Stimulated activated CD4-positive, alpha-beta T cell treated with anti-CD3 and anti-CD28 coated beads, Interleukin-15, amount 100 ng/mL, for 24 hours (primary cell): ENCODE data around the gene GNAI2.
"Not testable (repeated sequence)": the region's sequence is repeated elsewhere in the genome, so short reads cannot be mapped to it uniquely, and the experiment has no call there.

Source experiments
- DNase-seq: peaks from one replicate; pipeline ENCODE4 v3.0.0-alpha.2; 2020

The GNAI2 gene

DNA sequence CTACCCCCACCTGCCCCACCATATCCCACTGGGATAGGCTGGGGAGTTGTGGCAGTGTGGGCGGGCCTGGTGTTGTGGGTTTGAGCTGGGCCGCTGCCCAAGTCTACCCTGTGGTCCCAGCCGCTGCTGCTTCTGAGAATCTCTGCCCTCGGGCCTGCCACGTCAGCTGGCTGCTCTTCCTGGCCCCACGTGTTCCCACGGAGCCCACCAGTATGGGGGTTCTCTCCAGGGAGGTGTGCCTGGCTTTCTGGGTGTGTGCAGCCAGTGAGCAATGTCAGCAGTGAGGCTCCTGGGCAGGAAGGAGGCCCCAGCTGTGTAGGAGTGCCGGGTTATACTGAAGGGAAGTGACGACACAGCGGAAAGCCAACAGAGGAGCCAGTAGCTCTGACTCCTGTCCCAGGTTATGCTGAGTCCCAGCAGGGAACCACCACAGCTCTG, 10.5 kb downstream of the GNAI2 start:
- peak; percentile 92 for DNase-seq

DNA sequence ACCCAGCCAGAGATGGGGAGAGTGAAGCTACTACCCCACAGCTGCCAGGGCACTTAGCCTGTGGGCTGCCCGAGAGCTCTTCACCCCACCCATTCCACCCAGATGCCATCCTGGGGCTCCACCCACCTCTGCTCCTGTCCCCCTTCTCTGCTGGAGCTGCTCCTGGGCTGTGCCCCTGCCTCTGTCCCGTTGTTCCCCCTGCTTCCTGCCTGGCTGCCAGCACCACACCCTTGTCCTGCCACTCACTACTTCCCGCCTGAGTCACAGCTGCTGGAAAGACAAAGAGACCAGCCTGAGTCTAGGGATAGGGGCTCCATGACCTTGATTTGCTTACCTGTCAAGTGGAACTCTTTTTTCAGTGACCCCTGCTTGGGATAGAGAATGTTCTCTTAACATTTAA, 12.4 kb downstream of the GNAI2 start:
- no peak for DNase-seq

DNA sequence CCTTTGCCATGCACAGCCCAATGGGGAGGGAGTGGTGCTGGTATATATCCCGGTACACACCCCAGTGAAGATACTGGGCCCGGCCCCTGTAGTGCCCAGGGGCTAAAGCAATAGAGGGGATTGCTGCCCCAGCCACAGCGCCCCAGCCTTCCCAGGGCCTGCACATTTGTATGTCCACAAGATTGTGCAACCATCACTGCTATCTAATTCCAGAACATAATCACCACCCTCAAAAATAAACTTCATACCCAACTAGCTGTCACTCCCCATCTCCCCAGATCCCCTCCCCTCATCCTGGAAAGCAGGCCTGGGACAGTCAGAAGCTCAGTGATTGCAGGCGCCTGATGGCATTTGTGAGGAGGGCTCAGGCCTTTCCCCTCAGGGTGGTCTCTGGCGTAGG, 13.5 kb downstream of the GNAI2 start:
- no peak for DNase-seq

DNA sequence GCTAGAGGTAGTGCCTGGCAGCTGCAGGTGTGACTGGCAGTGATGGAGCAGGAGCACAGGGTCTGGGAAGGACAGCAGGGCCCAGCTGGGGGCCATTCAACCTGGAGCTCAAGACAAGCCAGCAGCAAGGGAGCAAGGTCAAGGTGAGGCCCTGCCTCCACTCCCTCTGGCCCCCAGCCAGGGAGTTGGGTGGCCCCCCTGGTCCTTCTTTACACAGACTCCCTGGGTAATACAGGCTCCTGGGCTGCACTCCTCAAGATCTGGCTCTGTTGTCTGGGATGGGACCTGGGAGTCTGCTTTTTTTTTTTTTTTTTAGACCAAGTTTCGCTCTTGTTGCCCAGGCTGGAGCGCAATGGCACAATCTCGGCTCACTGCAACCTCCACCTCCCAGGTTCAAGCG, 14.5 kb downstream of the GNAI2 start:
- DNase-seq, result no peak

DNA sequence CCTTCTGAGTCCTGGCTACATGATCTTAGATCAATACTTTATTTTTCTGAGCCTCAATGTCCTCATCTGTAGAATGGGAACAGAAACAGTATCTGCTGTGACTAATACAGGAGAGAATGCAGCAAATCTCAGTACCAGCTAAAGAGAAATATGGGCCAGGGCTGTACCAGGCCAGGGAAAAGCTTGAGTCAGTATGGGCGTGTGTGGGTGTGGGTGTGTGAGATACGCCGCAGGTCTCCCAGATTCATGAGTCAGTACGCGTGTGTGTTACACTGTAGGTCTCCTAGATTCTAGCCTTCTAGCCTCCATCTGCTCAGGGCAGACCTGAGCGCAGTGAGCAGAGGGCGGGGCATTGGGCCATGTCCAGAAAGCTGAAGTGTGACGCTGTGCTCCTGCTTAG, 15.2 kb downstream of the GNAI2 start:
- DNase-seq, result peak; percentile 75

DNA sequence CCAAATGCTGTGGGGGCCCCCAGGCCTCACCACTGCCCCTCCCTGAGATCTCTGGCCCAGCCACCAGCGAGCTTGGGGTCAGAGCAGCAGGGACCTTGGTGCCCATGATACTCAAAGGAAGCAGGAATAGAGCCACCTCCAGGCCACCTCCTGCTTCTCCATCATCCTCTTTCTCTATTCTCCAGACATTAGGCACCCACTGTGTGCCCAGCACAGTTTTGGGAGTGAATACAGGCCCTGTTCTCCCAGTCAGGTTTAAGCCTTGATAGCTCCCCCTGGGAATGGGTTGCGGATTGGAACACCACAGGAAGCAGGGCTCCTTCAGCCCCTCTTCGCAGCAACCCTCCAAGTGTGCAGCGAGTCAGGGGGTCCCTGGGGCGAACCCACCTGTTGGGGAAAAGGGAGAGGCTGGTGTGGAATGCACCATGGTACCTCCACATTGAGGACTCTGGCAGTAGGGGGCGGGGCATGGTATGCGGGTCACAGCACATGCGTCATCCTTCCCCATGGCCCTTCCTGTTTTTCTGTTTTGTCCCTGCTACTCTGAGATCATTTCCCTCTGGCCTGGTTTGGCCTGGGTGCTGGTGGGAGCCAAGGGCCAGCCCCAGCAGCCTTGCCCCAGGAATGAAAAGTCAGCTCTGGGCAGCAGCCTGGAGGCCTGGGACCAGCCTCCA, 18.7 kb downstream of the GNAI2 start:
- DNase-seq, result no peak

DNA sequence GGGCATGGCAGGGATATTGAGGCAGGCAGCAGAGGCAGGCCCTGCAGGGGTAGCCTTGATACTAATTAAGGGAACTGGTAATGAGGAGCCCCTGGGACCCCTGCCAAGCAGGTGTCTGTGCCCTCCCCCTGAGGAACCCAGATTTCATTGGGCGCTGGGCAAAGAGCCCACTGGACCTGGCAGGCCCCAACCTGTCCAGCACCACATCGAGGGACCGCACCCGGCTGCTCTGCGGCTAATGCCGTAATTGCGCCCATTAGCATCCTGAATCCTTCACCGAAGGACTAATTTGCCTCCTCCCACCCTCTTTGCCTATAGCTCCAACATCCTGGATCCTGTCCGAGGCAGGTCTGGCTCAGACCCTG, 19.2 kb downstream of the GNAI2 start:
- no peak for DNase-seq

DNA sequence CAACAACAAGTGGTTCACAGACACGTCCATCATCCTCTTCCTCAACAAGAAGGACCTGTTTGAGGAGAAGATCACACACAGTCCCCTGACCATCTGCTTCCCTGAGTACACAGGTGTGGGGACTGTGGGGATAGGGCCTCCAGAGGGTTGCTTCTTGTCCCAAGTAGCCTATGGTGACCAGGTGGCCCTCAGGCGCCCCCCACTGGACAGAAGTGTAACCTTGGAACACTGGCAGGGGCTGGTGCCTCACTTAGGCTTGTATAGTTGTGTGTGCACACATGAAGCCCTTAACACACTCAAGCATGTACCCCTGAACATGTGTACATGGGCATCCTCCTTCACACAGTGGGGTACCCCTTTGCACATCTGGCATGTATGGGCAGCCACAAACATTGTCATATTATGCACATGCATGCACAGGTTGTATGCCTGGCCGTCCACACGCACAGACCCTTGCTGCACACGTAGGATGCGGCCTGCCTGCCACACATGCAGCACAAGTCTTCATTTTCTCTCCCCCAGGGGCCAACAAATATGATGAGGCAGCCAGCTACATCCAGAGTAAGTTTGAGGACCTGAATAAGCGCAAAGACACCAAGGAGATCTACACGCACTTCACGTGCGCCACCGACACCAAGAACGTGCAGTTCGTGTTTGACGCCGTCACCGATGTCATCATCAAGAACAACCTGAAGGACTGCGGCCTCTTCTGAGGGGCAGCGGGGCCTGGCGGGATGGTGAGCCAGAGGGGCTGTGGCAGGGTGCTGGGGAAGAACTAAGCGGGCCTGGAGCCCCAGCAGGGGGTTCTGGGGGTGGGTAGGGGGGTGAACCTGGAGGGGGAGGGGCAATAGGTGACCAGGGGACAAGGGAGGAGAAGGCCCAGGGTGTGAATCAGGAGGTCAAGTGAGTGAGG, 21.2 kb downstream of the GNAI2 start:
- DNase-seq, result peak; percentile 64

DNA sequence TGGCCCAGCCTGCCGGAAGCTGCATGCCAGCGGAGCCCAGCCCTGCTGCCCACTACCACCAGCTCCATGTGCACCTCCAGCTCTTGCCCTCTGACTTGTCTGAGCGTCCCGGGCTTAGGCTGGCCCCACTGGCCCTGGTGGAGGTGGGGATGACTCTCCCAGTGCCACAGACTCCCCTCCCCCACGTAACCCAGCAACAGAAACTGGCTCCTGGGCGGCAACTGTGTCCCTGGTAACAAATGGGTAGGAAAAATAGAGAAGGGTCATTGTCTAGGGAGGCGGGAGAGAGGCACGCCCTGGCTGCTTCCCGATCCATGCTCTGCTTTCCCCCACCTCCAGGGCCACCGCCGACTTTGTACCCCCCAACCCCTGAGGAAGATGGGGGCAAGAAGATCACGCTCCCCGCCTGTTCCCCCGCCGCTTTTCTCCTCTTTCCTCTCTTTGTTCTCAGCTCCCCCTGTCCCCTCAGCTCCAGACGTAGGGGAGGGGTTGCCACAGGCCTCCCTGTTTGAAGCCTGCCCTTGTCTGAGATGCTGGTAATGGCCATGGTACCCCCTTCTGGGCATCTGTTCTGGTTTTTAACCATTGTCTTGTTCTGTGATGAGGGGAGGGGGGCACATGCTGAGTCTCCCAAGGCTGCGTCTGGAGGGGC, 22.2 kb downstream of the GNAI2 start:
- no peak for DNase-seq

DNA sequence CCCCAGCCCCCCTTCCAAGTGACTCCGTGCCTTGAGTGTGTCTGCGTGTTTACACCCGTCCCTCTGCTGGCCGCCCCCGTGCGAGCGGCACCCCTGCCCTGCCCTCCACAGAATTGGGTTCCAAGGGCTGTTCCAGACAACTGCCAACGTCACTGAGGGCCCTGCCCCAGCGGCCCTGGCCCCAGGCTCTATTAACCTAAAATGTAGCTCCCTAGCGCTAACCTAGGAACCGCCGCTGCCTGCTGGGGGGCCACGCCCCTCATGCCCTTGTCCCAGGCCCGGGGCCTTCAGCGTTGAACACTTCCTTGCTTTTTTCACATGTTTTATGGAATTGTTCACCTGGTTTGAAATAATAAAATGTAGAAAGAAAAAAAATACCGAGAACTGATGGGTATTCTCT, 23.0 kb downstream of the GNAI2 start:
- DNase-seq, result no peak

DNA sequence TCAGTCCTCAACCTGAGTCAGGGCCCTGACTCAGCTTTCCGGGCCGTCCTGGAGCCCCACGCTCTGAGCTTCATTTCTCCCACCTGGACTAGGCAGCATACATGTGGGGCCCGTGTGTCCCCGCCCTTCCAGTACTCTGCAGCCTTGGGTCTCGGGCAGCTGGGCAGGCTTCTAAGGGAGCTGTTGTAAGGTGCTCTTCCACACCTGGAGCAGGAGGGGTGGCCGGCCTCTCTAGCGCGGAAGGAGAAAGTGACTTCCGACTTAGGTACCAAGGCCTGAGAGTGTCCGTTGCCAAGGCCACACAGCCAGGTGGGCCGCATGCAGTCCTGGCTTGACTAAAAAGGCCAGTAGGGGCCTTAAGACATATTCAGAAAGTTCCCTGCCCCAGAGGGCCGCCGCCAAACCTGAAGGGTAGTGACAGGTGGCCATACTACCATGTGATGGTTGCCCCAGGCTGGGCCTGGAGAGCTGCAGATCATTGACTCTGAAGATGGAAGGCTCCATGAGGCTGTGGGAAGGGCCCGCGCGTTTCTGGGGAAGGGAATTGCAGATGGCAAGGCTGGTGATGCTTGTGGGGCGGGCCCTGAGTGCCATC, 23.5 kb downstream of the GNAI2 start:
- DNase-seq, result no peak

DNA sequence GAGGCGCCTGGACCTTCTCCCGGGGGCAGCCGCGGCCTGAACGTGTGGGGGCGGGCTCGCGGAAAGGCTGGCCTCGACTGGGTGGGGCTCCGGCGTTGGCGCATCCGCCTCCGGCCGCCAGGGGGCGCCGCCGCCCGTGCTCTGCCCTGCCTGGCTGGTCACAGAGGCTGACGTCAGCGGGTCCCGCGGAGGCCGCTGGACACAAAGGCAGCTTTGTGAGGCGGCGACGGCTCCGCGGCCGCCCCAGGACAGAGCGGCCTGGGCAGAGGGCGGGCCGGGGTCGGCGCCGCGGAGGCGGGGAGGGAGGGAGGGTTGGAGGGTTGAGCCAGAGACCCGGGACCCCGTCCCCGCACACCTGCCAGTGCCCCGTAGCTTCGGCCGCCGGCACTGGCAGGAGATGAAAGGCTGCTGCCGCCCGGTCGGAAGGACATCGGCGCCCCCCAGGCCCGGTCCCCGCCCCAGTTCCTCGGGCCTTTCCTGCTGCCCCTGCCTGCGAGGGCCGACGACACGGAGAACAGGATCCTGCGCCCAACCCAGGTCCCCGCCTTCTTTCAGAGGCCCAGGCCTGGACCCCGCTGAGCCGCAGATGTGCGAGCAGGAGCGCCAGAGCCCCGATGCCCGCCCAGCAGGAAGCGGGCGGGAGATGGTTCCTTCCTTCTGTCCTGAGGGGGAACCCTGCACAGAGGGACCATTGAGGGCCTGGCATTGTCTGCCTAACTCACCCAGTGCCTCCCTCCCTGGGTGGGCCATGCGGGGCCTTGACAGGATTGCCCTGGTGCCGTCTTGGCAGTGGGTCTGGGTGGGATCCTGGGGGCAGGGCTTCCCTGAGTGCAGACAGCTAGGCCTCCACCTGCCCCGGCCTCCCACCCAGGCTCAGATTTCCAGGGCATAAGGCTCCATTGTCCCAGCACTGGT, 24.3 kb downstream of the GNAI2 start:
- peak; percentile 91 for DNase-seq

DNA sequence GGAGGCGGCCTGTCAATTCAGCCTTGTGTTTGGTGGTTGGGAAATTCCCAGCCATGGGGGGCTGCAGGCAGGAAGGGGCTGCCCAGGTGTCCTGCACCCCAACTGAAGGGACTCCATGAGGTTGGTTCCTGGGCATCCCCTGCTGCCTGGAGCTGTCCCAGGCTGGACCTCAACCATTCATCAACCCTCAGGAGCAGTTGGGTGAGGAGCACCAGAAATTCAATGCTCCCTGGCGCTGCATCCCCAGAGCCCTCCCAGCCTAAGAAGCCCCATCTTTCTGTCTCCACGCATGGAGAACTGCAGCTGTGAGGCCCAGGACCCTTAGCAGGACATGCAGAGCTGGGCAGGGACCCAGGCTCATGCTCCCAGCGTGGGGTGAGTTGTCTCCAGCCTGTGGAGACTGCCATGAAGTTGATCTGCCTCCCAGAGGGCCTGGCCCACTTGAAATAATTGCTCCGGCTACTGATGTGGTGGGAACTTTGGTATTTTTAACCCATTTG, 25.0 kb downstream of the GNAI2 start:
- no peak for DNase-seq

DNA sequence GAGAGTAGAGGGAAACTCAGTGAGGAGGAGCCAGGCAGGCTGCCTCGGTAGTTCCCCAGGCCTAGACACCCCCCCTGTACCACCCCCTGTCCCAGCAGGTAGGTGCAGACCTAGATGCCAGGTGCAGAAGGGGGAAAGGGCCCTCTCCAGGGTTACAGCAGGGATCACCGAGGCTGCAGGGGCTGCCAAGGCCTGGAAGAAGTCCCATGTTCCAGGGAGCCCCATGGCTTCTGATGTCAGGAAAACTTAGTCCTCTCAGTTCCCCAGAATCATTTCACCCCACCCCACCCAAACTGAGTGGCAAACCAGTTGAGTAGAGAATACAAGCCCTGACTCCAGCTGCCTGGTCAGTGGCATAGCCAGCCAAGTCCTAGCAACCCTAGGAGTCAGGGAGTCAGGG, 25.5 kb downstream of the GNAI2 start:
- DNase-seq, result no peak

DNA sequence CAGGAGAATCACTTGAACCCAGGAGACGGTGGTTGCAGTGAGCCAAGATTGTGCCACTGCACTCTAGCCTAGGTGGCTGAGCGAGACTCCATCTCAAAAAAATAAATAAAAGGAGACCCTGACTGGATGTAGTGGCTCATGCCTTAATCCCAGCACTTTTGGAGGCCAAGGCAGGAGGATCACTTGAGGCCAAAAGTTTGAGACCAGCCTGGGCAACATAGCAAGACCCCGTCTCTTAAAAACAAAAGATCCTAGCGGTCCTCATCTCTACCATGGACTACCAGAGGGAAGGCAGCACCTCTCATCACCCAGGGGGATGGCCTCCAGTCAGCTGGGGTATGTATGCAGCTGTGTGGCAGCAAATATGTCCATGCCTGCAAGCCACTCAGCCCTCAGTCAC, 26.2 kb downstream of the GNAI2 start:
- DNase-seq, result not testable (repeated sequence)

DNA sequence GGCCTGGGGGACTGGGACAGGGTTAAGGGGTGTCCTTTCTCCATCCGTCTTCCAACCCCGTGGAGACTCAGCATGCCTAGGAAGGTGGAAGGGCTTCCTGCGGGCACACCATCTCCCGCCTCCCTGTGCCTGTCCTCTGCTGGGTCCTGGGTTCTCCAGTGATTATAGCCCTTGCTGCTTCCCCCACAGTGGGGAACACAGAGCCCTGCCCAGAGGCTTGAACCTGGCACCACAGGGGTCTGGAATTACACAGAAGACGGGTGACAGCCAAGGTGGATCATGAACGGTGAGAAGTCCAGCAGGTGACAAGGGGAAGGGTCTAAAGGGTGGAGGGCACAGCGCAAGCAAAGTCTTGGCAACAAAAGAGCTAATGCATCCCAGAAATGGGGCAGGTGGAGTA, 26.8 kb downstream of the GNAI2 start:
- DNase-seq, result no peak

DNA sequence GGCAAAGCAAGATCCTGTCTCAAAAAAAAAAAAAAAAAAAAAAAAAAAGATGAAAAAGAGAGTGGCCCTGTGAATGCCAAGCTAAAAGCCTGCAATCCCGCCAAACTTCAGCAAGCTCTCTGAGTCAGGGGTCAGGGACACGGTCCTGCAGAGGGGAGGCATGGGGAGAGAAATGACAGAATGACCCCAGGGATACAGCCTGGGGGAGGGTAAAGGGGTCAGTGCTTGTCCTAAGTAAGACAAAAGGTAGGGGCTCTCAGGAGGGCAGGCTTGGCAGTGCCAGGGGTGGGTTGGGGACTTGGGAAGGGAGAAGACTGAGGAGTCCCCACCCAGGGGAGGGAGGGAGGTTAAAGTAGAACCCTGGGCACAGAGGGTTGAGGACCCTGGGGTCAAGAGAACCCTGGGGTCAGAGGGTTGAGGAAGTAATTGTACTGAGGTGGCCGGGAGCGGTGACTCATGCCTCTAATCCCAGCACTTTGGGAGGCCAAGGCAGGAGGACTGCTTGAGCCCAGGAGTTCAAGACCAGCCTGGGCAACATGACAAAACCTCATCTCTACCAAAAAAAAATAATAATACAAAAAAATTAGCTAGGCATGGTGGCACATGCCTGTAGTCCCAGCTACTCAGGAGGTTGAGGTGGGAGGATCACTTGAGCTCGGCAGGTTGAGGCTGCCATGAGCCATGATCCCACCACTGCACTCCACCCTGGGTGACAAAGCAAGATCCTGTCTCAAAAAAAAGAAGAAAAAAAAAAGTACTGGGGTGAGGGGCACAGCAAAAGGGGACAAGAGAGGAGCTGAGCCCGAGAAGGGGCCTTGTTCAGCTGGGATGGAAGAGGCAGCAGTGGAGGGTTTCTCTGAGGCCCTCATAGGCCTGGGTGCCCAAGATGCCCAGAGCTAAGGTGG, 27.7 kb downstream of the GNAI2 start:
- DNase-seq, result no peak

DNA sequence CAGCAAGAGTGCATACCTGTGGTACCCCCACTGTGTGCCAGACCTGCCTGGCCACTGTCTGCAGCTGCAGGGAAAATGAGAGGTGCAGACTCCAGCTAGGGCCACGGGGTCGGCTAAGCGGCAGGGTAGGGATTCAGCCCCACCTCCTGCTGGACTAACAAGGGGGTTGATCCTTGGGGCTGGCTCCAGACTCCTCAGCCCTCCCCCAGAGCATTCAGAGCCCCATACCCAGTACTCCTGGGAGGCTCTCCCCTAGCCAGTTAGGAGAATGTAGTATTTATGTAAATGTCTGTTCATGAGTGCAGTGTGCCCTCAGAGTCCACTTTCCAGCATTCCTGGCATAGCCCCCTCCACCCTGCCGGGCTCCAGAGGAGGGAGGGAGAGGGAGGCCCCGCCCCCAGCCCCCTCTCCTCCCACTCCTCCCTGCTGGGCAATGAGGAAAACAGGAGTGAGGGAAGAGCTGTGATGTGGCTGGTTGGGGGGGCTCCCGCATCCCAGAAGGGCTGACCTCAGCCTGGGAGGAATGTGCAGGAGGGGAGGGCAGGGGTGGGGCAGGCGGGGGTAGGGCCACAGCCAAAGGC, 28.5 kb downstream of the GNAI2 start:
- no peak for DNase-seq

DNA sequence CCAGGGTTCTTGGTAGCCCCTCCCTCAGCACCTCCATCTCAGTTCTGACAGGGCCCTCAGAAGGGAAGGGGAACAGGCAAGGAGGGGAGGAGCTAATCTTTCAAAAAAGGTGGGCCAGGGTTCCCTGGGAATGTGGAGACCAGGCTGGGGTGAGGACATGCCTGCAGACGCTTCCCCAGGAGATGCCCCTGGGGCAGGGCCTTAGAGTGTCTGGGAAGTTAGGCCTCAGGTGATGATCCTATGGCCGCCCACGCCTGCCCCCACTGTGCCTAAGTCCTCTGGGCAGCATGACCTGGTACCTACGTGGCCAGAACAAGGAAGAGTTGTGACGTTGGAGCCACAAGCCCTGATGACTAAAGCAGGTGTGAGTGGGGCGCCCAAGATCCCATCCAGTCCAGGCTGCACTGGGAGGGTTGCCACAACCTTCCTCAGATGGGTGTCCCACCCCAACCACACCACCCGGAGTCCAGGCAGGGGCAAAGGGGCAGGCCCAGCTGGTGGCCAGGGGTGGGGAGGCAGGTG, 29.0 kb downstream of the GNAI2 start:
- DNase-seq, result no peak

DNA sequence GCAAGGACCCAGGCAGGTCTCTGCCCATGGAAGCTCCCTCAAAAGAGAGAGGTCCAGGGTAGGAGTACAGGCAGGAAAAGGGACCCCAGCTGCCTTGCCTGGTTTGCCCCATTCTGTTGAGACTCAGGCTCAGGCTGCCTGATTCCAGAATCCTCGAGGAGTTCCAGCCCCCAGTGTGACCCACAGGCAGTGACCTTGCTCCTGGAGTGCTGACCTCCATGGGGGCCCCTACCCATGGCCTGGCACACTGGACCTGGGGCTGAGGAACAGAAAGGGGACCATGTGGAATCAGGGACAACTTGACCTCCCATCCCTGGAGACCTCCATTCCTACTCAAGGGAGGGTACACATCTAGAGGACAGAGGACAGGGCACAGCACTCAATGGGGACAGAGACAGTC, 29.6 kb downstream of the GNAI2 start:
- DNase-seq, result no peak
